SK-N-SH (cell line): ENCODE measurements around the gene MTERF4. TPM values are rescaled to one million over a fixed set of nuclear protein-coding genes. Genes with fewer than 3 reads are reported as not detected.

ENCODE experiments used
- CTCF ChIA-PET: fragments of 300-600, 350-600 bp; formaldehyde crosslinking; extraction: SDS; loops from one replicate; lab custom pipeline; 2021; lab: Yijun Ruan, JAX
- POLR2A ChIA-PET: fragments of 350-600 bp; sonication (Branson Sonifier 250); formaldehyde crosslinking; extraction: SDS; loops from one replicate; lab custom pipeline; 2020; ENCODE audit warnings: antibody characterized with exemption, inconsistent platforms; lab: Yijun Ruan, JAX
- DNase-seq: peaks from one replicate; pipeline ENCODE4 v3.0.0; 2012
- H2AFZ ChIP-seq: fragments of 200-600 bp; sonication (generic); 2 replicates; pipeline ENCODE4 v1.8.1; 2016; ENCODE audit warnings: antibody characterized with exemption, mild to moderate bottlenecking, low read depth
- H3F3A ChIP-seq: fragments of 200-600 bp; sonication (generic); replicated peaks from 2 replicates; pipeline ENCODE3; 2016; ENCODE audit warnings: antibody characterized with exemption, mild to moderate bottlenecking; ENCODE audit not compliant: insufficient read depth
- H3K27ac ChIP-seq, 2 experiments: fragments of 200-500 bp in 1 of 2; fragments of 200-600 bp in 1 of 2; sonication (Bioruptor generic) in 1 of 2; sonication (generic), shearing (Covaris generic) in 1 of 2; 2 replicates each; pipeline versions ENCODE4 v1.5.1 to v1.6.1; 2014 to 2016; ENCODE audit warnings: low read depth in 2 of 2, inconsistent platforms in 1 of 2, low read length in 1 of 2, mild to moderate bottlenecking in 1 of 2, mixed read lengths in 1 of 2
- H3K27me3 ChIP-seq: fragments of 200-600 bp; sonication (generic), shearing (Covaris generic); 2 replicates; pipeline ENCODE4 v1.6.1; 2016; ENCODE audit warnings: mixed run types; ENCODE audit not compliant: insufficient read depth
- H3K36me3 ChIP-seq, 2 experiments: fragments of 200-500 bp in 1 of 2; fragments of 200-600 bp in 1 of 2; sonication (Bioruptor generic) in 1 of 2; sonication (generic) in 1 of 2; replicated peaks in 1 of 2; 2 replicates each; pipeline versions ENCODE3 to v1.5.1; 2014 to 2016; ENCODE audit warnings: low read length in 1 of 2, mild to moderate bottlenecking in 1 of 2; ENCODE audit not compliant: insufficient read depth in 2 of 2, control insufficient read depth in 1 of 2
- H3K4me1 ChIP-seq, 2 experiments: fragments of 200-500 bp in 1 of 2; fragments of 200-600 bp in 1 of 2; sonication (Bioruptor generic) in 1 of 2; sonication (generic), shearing (Covaris generic) in 1 of 2; 2 replicates each; pipeline versions ENCODE4 v1.5.1 to v1.6.1; 2014 to 2016; ENCODE audit warnings: low read depth in 1 of 2, low read length in 1 of 2, mixed run types in 1 of 2; ENCODE audit not compliant: insufficient read depth in 2 of 2, control insufficient read depth in 1 of 2
- H3K4me2 ChIP-seq: fragments of 200-600 bp; sonication (generic), shearing (Covaris generic); 2 replicates; pipeline ENCODE4 v1.6.1; 2017; ENCODE audit warnings: mixed run types
- H3K4me3 ChIP-seq, 2 experiments: fragments of 200-500 bp in 1 of 2; fragments of 200-600 bp in 1 of 2; sonication (Bioruptor generic) in 1 of 2; sonication (generic), shearing (Covaris generic) in 1 of 2; 2 replicates each; pipeline versions ENCODE4 v1.5.1 to v1.8.1; 2014 to 2016; ENCODE audit warnings: low read depth in 2 of 2, inconsistent platforms in 1 of 2, low read length in 1 of 2, mild to moderate bottlenecking in 1 of 2, mixed read lengths in 1 of 2, moderate library complexity in 1 of 2
- H3K79me2 ChIP-seq: fragments of 200-600 bp; sonication (generic); 2 replicates; pipeline ENCODE4 v1.8.1; 2017; ENCODE audit warnings: mild to moderate bottlenecking; ENCODE audit not compliant: insufficient read depth
- H3K9ac ChIP-seq: fragments of 200-600 bp; sonication (generic); 2 replicates; pipeline ENCODE4 v1.6.1; 2017; ENCODE audit warnings: mixed run types
- H3K9me2 ChIP-seq: fragments of 200-600 bp; sonication (generic); 2 replicates; pipeline ENCODE4 v1.6.1; 2017; ENCODE audit warnings: mixed run types
- H3K9me3 ChIP-seq: fragments of 200-600 bp; sonication (generic); 2 replicates; pipeline ENCODE4 v1.6.1; 2017; ENCODE audit warnings: mixed run types, mild to moderate bottlenecking, moderate library complexity
- H4K20me1 ChIP-seq: fragments of 200-600 bp; sonication (generic); 2 replicates; pipeline ENCODE4 v1.6.1; 2017; ENCODE audit warnings: mild to moderate bottlenecking, mixed run types; ENCODE audit not compliant: insufficient read depth
- CHD2 ChIP-seq: fragments of 150-350 bp; IDR thresholded peaks from 2 replicates; pipeline ENCODE4 v1.6.1; 2018; ENCODE audit warnings: low read length; ENCODE audit not compliant: partially characterized antibody
- EZH2phosphoT487 ChIP-seq: fragments of 200-600 bp; sonication (generic); IDR thresholded peaks from 2 replicates; pipeline ENCODE4 v1.6.1; 2017; ENCODE audit warnings: low read depth, mixed run types, mild to moderate bottlenecking, antibody characterized with exemption, moderate library complexity, borderline replicate concordance
- FOSL2 ChIP-seq: IDR thresholded peaks from 2 replicates; pipeline ENCODE4 v1.4.0; 2012; ENCODE audit warnings: low read depth, mild to moderate bottlenecking, moderate library complexity, borderline replicate concordance
- FOXJ3 ChIP-seq: sonication (generic); formaldehyde crosslinking; IDR thresholded peaks from 2 replicates; pipeline ENCODE4 v1.5.1; 2020; ENCODE audit warnings: mild to moderate bottlenecking, missing genetic modification reagents
- GATA2 ChIP-seq: sonication (generic); formaldehyde crosslinking; IDR thresholded peaks from 2 replicates; pipeline ENCODE4 v1.5.0; 2020; ENCODE audit warnings: mild to moderate bottlenecking, missing genetic modification reagents
- JUND ChIP-seq: IDR thresholded peaks from 2 replicates; pipeline ENCODE4 v1.4.0; 2012
- MEF2A ChIP-seq: IDR thresholded peaks from 2 replicates; pipeline ENCODE4 v1.4.0; 2012; ENCODE audit warnings: low read depth, borderline replicate concordance
- NFIC ChIP-seq: IDR thresholded peaks from 2 replicates; pipeline ENCODE4 v1.4.0; 2012; ENCODE audit warnings: borderline replicate concordance
- NRF1 ChIP-seq: IDR thresholded peaks from 2 replicates; pipeline ENCODE4 v1.6.1; 2012; ENCODE audit warnings: low read depth, mild to moderate bottlenecking, low read length
- REST ChIP-seq: IDR thresholded peaks from 2 replicates; pipeline ENCODE4 v1.6.1; 2012; ENCODE audit warnings: mild to moderate bottlenecking, low read depth, low read length, moderate library complexity
- RFX5 ChIP-seq: IDR thresholded peaks from 2 replicates; pipeline ENCODE4 v1.6.1; 2012; ENCODE audit warnings: mild to moderate bottlenecking, improper control_type of control experiment, low read length
- RXRA ChIP-seq: IDR thresholded peaks from 2 replicates; pipeline ENCODE4 v1.4.0; 2012; ENCODE audit warnings: low read depth, mild to moderate bottlenecking, borderline replicate concordance
- SIN3A ChIP-seq: IDR thresholded peaks from 2 replicates; pipeline ENCODE4 v1.6.1; 2012; ENCODE audit warnings: low read depth, mild to moderate bottlenecking, low read length, moderate library complexity, borderline replicate concordance
- TEAD4 ChIP-seq: IDR thresholded peaks from 2 replicates; pipeline ENCODE4 v1.4.0; 2012; ENCODE audit warnings: mild to moderate bottlenecking, borderline replicate concordance; ENCODE audit not compliant: insufficient read depth
- YY1 ChIP-seq: IDR thresholded peaks from 2 replicates; pipeline ENCODE4 v1.4.0; 2012; ENCODE audit warnings: low read depth, mild to moderate bottlenecking
- WGBS: methylation state at CpG from one replicate; pipeline ENCODE4 v1.1.6; 2017; ENCODE audit warnings: low lambda C conversion rate; 5-methylcytosine and 5-hydroxymethylcytosine counted together
- polyA plus RNA-seq, 3 experiments: library from polyadenylated mRNA; depleted of rRNA; stranded (reverse); fragments of >200 nt; gene quantifications; 2 replicates each; pipeline ENCODE4 v1.2.3, GENCODE V29; 2012
- TF ChIP-seq, protein P1 (sequence below): IDR thresholded peaks from 2 replicates; pipeline ENCODE4 v1.4.0; 2012; ENCODE audit warnings: low read depth, borderline replicate concordance
- TF ChIP-seq, protein P2 (sequence below): IDR thresholded peaks from 2 replicates; pipeline ENCODE4 v1.4.0; 2012; ENCODE audit warnings: low read depth
- TF ChIP-seq, protein P3 (sequence below): fragments of 150-350 bp; IDR thresholded peaks from 2 replicates; pipeline ENCODE4 v1.6.1; 2017; ENCODE audit warnings: antibody characterized with exemption, low read length, low read depth, borderline replicate concordance
- TF ChIP-seq, protein P4 (sequence below): fragments of 200-600 bp; sonication (generic); IDR thresholded peaks from 2 replicates; pipeline ENCODE4 v1.6.1; 2017; ENCODE audit warnings: antibody characterized with exemption, mild to moderate bottlenecking, moderate library complexity

The MTERF4 gene
- polyA plus RNA-seq, 1 of the 3 experiments (the other 2 are of a cell fraction): 31.0 TPM

GRCh38 chr2:241128266-241128665 lies 26.2 kb upstream of the MTERF4 start:
- no peaks in the 10 kb centered on the region for H3K36me3 ChIP-seq
- no peaks in the 10 kb centered on the region for H3K9me3 ChIP-seq
- H3K9me2 ChIP-seq: no peaks in the 10 kb centered on the region
- no peak overlapping the region for H3K27ac ChIP-seq
- TF ChIP-seq NRF1: no peak
- no peak for TF ChIP-seq RFX5
- no peak for TF ChIP-seq SIN3A
- H3K9ac ChIP-seq: no peak overlapping the region
- ChIA-PET POLR2A (no interaction called here), CTCF (no interaction called here)
- DNase-seq: no peak
- no peaks in the 10 kb centered on the region for H4K20me1 ChIP-seq
- H3K4me2 ChIP-seq: no peak overlapping the region
- H2AFZ ChIP-seq: no peak overlapping the region
- no peaks in the 10 kb centered on the region for H3F3A ChIP-seq
- no peaks in the 10 kb centered on the region for H3K79me2 ChIP-seq
- no peaks in the 10 kb centered on the region for H3K4me1 ChIP-seq
- no peaks in the 10 kb centered on the region for H3K27me3 ChIP-seq
- WGBS: 89% methylated on average over 6 of the region's 8 CpGs
- H3K4me3 ChIP-seq: no peak overlapping the region

GRCh38 chr2:241126771-241127202 lies 24.7 kb upstream of the MTERF4 start:
- no peaks in the 10 kb centered on the region for H3K9me2 ChIP-seq
- H3K4me1 ChIP-seq: no peaks in the 10 kb centered on the region
- no peaks in the 10 kb centered on the region for H3F3A ChIP-seq
- DNase-seq: no peak
- H3K9ac ChIP-seq: no peak overlapping the region
- no peaks in the 10 kb centered on the region for H3K27me3 ChIP-seq
- no peak overlapping the region for H3K4me2 ChIP-seq
- no peak for TF ChIP-seq JUND
- no peak for TF ChIP-seq GATA2
- no peak for TF ChIP-seq NRF1
- TF ChIP-seq, protein P1, sequence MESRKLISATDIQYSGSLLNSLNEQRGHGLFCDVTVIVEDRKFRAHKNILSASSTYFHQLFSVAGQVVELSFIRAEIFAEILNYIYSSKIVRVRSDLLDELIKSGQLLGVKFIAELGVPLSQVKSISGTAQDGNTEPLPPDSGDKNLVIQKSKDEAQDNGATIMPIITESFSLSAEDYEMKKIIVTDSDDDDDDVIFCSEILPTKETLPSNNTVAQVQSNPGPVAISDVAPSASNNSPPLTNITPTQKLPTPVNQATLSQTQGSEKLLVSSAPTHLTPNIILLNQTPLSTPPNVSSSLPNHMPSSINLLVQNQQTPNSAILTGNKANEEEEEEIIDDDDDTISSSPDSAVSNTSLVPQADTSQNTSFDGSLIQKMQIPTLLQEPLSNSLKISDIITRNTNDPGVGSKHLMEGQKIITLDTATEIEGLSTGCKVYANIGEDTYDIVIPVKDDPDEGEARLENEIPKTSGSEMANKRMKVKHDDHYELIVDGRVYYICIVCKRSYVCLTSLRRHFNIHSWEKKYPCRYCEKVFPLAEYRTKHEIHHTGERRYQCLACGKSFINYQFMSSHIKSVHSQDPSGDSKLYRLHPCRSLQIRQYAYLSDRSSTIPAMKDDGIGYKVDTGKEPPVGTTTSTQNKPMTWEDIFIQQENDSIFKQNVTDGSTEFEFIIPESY: no peak
- TF ChIP-seq, protein P2, sequence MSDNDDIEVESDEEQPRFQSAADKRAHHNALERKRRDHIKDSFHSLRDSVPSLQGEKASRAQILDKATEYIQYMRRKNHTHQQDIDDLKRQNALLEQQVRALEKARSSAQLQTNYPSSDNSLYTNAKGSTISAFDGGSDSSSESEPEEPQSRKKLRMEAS: no peak
- TF ChIP-seq, protein P3, sequence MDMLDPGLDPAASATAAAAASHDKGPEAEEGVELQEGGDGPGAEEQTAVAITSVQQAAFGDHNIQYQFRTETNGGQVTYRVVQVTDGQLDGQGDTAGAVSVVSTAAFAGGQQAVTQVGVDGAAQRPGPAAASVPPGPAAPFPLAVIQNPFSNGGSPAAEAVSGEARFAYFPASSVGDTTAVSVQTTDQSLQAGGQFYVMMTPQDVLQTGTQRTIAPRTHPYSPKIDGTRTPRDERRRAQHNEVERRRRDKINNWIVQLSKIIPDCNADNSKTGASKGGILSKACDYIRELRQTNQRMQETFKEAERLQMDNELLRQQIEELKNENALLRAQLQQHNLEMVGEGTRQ: no peak
- no peak for TF ChIP-seq CHD2
- no peak for TF ChIP-seq FOXJ3
- TF ChIP-seq, protein P4, sequence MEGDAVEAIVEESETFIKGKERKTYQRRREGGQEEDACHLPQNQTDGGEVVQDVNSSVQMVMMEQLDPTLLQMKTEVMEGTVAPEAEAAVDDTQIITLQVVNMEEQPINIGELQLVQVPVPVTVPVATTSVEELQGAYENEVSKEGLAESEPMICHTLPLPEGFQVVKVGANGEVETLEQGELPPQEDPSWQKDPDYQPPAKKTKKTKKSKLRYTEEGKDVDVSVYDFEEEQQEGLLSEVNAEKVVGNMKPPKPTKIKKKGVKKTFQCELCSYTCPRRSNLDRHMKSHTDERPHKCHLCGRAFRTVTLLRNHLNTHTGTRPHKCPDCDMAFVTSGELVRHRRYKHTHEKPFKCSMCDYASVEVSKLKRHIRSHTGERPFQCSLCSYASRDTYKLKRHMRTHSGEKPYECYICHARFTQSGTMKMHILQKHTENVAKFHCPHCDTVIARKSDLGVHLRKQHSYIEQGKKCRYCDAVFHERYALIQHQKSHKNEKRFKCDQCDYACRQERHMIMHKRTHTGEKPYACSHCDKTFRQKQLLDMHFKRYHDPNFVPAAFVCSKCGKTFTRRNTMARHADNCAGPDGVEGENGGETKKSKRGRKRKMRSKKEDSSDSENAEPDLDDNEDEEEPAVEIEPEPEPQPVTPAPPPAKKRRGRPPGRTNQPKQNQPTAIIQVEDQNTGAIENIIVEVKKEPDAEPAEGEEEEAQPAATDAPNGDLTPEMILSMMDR: no peak
- no peak for TF ChIP-seq FOSL2
- TF ChIP-seq TEAD4: no peak
- TF ChIP-seq EZH2phosphoT487: no peak
- no peak for TF ChIP-seq RXRA
- no peak for TF ChIP-seq RFX5
- TF ChIP-seq YY1: no peak
- TF ChIP-seq REST: no peak
- no peak for TF ChIP-seq NFIC
- TF ChIP-seq MEF2A: no peak
- H4K20me1 ChIP-seq: no peaks in the 10 kb centered on the region
- no peaks in the 10 kb centered on the region for H3K9me3 ChIP-seq
- H2AFZ ChIP-seq: no peak overlapping the region
- H3K36me3 ChIP-seq: peaks cover 2 to 5% of the 10 kb centered on the region in 2 experiments
- ChIA-PET POLR2A (no interaction called here), CTCF (no interaction called here)
- 87% methylated on average over 6 of the region's 18 CpGs for WGBS
- H3K79me2 ChIP-seq: no peaks in the 10 kb centered on the region
- H3K4me3 ChIP-seq: no peak overlapping the region
- no peak overlapping the region for H3K27ac ChIP-seq
